ENCODE results near the gene XRN1. TPM values are rescaled to one million over a fixed set of nuclear protein-coding genes. Genes with fewer than 3 reads are reported as not detected.
A peak's percentile ranks its signal among the peaks of the same experiment; 100 is the strongest.
"Not testable (repeated sequence)": the region's sequence is repeated elsewhere in the genome, so short reads cannot be mapped to it uniquely, and the experiment has no call there.

XRN1 gene
- total and polyA plus RNA-seq, 4 experiments from 2014 or later = 44.5 to 104 (median 82.4) TPM

GRCh38 chr3:142348460-142348859, 99.4 kb downstream of the XRN1 start:
- CTCF ChIA-PET (ENCODE audit: partially characterized antibody) = no interaction called here
- peaks cover 0 to 6% (median 2%) of the 10 kb centered on the region in 4 donors for H3K4me1 Mint-ChIP-seq
- H3K4me3 Mint-ChIP-seq = no peak overlapping the region
- peaks cover 19% of the 10 kb centered on the region for H3K36me3 ChIP-seq (ENCODE audit: insufficient read depth, low read length)
- H3K27ac Mint-ChIP-seq = peak overlapping the region in 1 of 7 donors; percentile 7
- H3K9me3 Mint-ChIP-seq = peaks cover 0 to 1% (median 0%) of the 10 kb centered on the region in 8 donors
- H3K27me3 Mint-ChIP-seq = no peaks in the 10 kb centered on the region
- H3K36me3 Mint-ChIP-seq = peaks cover 46 to 48% of the 10 kb centered on the region in 2 donors
- no peak overlapping the region for H3K4me3 ChIP-seq (ENCODE audit: low read length in 2 of 2)
- no peaks in the 10 kb centered on the region for H3K27me3 ChIP-seq (ENCODE audit: insufficient read depth, low read length)
- POLR2A ChIA-PET (ENCODE audit: partially characterized antibody) = no interaction called here
- H3K4me1 ChIP-seq (ENCODE audit: insufficient read depth, low read length) = no peaks in the 10 kb centered on the region
- DNase-seq = no peak
- intact Hi-C loops (cut with micrococcal nuclease) = no loop called here
- no peak overlapping the region for H3K27ac ChIP-seq (ENCODE audit: low read depth, low read length)
- no peaks in the 10 kb centered on the region for H3K9me3 ChIP-seq (ENCODE audit: control insufficient read depth in 1 of 2, low read length in 2 of 2)

GRCh38 chr3:142337994-142338393, 109.8 kb downstream of the XRN1 start:
- POLR2A ChIA-PET (ENCODE audit: partially characterized antibody) = no interaction called here
- H3K36me3 ChIP-seq (ENCODE audit: insufficient read depth, low read length) = peaks cover 34% of the 10 kb centered on the region
- CTCF ChIA-PET (ENCODE audit: partially characterized antibody) = no interaction called here
- Mint-ChIP-seq H3K27ac (no peak overlapping the region), H3K9me3 (peaks cover 0 to 19% (median 8%) of the 10 kb centered on the region in 8 donors), H3K36me3 (peaks cover 71 to 75% of the 10 kb centered on the region in 2 donors), H3K4me1 (peaks cover 0 to 10% (median 6%) of the 10 kb centered on the region in 4 donors), H3K27me3 (no peaks in the 10 kb centered on the region), H3K4me3 (no peak overlapping the region)
- H3K27ac ChIP-seq (ENCODE audit: low read depth, low read length) = no peak overlapping the region
- no peaks in the 10 kb centered on the region for H3K4me1 ChIP-seq (ENCODE audit: insufficient read depth, low read length)
- no peak for DNase-seq
- no peak overlapping the region for H3K4me3 ChIP-seq (ENCODE audit: low read length in 2 of 2)
- H3K9me3 ChIP-seq (ENCODE audit: control insufficient read depth in 1 of 2, low read length in 2 of 2) = peaks cover 0 to 4% of the 10 kb centered on the region in 2 donors
- intact Hi-C loops (cut with micrococcal nuclease) = no loop called here
- H3K27me3 ChIP-seq (ENCODE audit: insufficient read depth, low read length) = no peaks in the 10 kb centered on the region

- no peaks in the 10 kb centered on the region for H3K4me1 ChIP-seq (ENCODE audit: insufficient read depth, low read length)
- no peak for DNase-seq
- no peak overlapping the region for H3K27ac Mint-ChIP-seq
- H3K27me3 ChIP-seq (ENCODE audit: insufficient read depth, low read length) = no peaks in the 10 kb centered on the region
- H3K9me3 ChIP-seq (ENCODE audit: control insufficient read depth in 1 of 2, low read length in 2 of 2) = no peaks in the 10 kb centered on the region
- ChIA-PET CTCF (ENCODE audit: partially characterized antibody) (no interaction called here), POLR2A (ENCODE audit: partially characterized antibody) (no interaction called here)
- H3K4me3 ChIP-seq (ENCODE audit: low read length in 2 of 2) = no peak overlapping the region
- H3K36me3 Mint-ChIP-seq = peaks cover 57 to 61% of the 10 kb centered on the region in 2 donors
- H3K27ac ChIP-seq (ENCODE audit: low read depth, low read length) = no peak overlapping the region
- peaks cover 48% of the 10 kb centered on the region for H3K36me3 ChIP-seq (ENCODE audit: insufficient read depth, low read length)
- intact Hi-C loops (cut with micrococcal nuclease) = no loop called here
- no peaks in the 10 kb centered on the region for H3K27me3 Mint-ChIP-seq
- H3K9me3 Mint-ChIP-seq = no peaks in the 10 kb centered on the region
- no peak overlapping the region for H3K4me3 Mint-ChIP-seq
- H3K4me1 Mint-ChIP-seq = peaks cover 0 to 2% (median 0%) of the 10 kb centered on the region in 4 donors
These were observed 115.4 kb downstream of the XRN1 start for GRCh38 chr3:142332390-142332789.

- H3K9me3 ChIP-seq (ENCODE audit: control insufficient read depth in 1 of 2, low read length in 2 of 2); DNase-seq; H3K27ac ChIP-seq (ENCODE audit: low read depth, low read length); H3K27ac Mint-ChIP-seq; H3K4me3 ChIP-seq (ENCODE audit: low read length in 2 of 2); CTCF ChIA-PET (ENCODE audit: partially characterized antibody); POLR2A ChIA-PET (ENCODE audit: partially characterized antibody); H3K4me3 Mint-ChIP-seq; H3K27me3 ChIP-seq (ENCODE audit: insufficient read depth, low read length); H3K4me1 Mint-ChIP-seq; H3K27me3 Mint-ChIP-seq; intact Hi-C loops (cut with micrococcal nuclease); H3K4me1 ChIP-seq (ENCODE audit: insufficient read depth, low read length); H3K9me3 Mint-ChIP-seq: not testable (repeated sequence)
- H3K36me3 Mint-ChIP-seq = peaks cover 55 to 67% of the 10 kb centered on the region in 2 donors
- peaks cover 14% of the 10 kb centered on the region for H3K36me3 ChIP-seq (ENCODE audit: insufficient read depth, low read length)
These were observed 123.4 kb downstream of the XRN1 start for GRCh38 chr3:142324275-142324953.

- peak overlapping the region in 2 of 7 donors; percentile 36 for H3K27ac Mint-ChIP-seq
- DNase-seq = no peak
- intact Hi-C loops (cut with micrococcal nuclease) = no loop called here
- ChIA-PET POLR2A (ENCODE audit: partially characterized antibody) (no interaction called here), CTCF (ENCODE audit: partially characterized antibody) (no interaction called here)
- Histone ChIP-seq H3K27ac (ENCODE audit: low read depth, low read length) (no peak overlapping the region), H3K36me3 (ENCODE audit: insufficient read depth, low read length) (peaks cover 12% of the 10 kb centered on the region), H3K4me3 (ENCODE audit: low read length in 2 of 2) (no peak overlapping the region), H3K4me1 (ENCODE audit: insufficient read depth, low read length) (no peaks in the 10 kb centered on the region), H3K9me3 (ENCODE audit: control insufficient read depth in 1 of 2, low read length in 2 of 2) (no peaks in the 10 kb centered on the region), H3K27me3 (ENCODE audit: insufficient read depth, low read length) (no peaks in the 10 kb centered on the region)
- H3K4me1 Mint-ChIP-seq = peaks cover 0 to 1% (median 0%) of the 10 kb centered on the region in 4 donors
- H3K36me3 Mint-ChIP-seq = peaks cover 47 to 50% of the 10 kb centered on the region in 2 donors
- no peaks in the 10 kb centered on the region for H3K27me3 Mint-ChIP-seq
- H3K4me3 Mint-ChIP-seq = no peak overlapping the region
- H3K9me3 Mint-ChIP-seq = peaks cover 0 to 2% (median 0%) of the 10 kb centered on the region in 8 donors
These were observed 127.9 kb downstream of the XRN1 start for GRCh38 chr3:142319912-142320311.

GRCh38 chr3:142319094-142319493, 128.7 kb downstream of the XRN1 start:
- no peaks in the 10 kb centered on the region for H3K4me1 ChIP-seq (ENCODE audit: insufficient read depth, low read length)
- Mint-ChIP-seq H3K36me3 (peaks cover 43 to 44% of the 10 kb centered on the region in 2 donors), H3K4me1 (peaks cover 0 to 1% (median 0%) of the 10 kb centered on the region in 4 donors), H3K27ac (no peak overlapping the region), H3K4me3 (no peak overlapping the region), H3K9me3 (no peaks in the 10 kb centered on the region), H3K27me3 (no peaks in the 10 kb centered on the region)
- no peak for DNase-seq
- no peak overlapping the region for H3K4me3 ChIP-seq (ENCODE audit: low read length in 2 of 2)
- H3K36me3 ChIP-seq (ENCODE audit: insufficient read depth, low read length) = peaks cover 12% of the 10 kb centered on the region
- no peaks in the 10 kb centered on the region for H3K9me3 ChIP-seq (ENCODE audit: control insufficient read depth in 1 of 2, low read length in 2 of 2)
- no peaks in the 10 kb centered on the region for H3K27me3 ChIP-seq (ENCODE audit: insufficient read depth, low read length)
- CTCF ChIA-PET (ENCODE audit: partially characterized antibody) = no interaction called here
- intact Hi-C loops (cut with micrococcal nuclease) = no loop called here
- H3K27ac ChIP-seq (ENCODE audit: low read depth, low read length) = no peak overlapping the region
- POLR2A ChIA-PET (ENCODE audit: partially characterized antibody) = no interaction called here

- Mint-ChIP-seq H3K4me3 (no peak overlapping the region), H3K4me1 (peaks cover 0 to 1% (median 0%) of the 10 kb centered on the region in 4 donors), H3K9me3 (no peaks in the 10 kb centered on the region), H3K27ac (peak overlapping the region in 3 of 7 donors; percentile 11 to 61 (median 27)), H3K27me3 (no peaks in the 10 kb centered on the region), H3K36me3 (peaks cover 45 to 50% of the 10 kb centered on the region in 2 donors)
- Histone ChIP-seq H3K36me3 (ENCODE audit: insufficient read depth, low read length) (peaks cover 14% of the 10 kb centered on the region), H3K27me3 (ENCODE audit: insufficient read depth, low read length) (no peaks in the 10 kb centered on the region), H3K4me3 (ENCODE audit: low read length in 2 of 2) (no peak overlapping the region), H3K9me3 (ENCODE audit: control insufficient read depth in 1 of 2, low read length in 2 of 2) (no peaks in the 10 kb centered on the region), H3K27ac (ENCODE audit: low read depth, low read length) (no peak overlapping the region), H3K4me1 (ENCODE audit: insufficient read depth, low read length) (no peaks in the 10 kb centered on the region)
- no peak for DNase-seq
- intact Hi-C loops (cut with micrococcal nuclease) = no loop called here
- POLR2A ChIA-PET (ENCODE audit: partially characterized antibody) = no interaction called here
- CTCF ChIA-PET (ENCODE audit: partially characterized antibody) = no interaction called here
These were observed 129.5 kb downstream of the XRN1 start for GRCh38 chr3:142318331-142318730.
